Glutamatergic neuron (in vitro differentiated cells): ENCODE data around the gene RNF5. TPM values are rescaled to one million over a fixed set of nuclear protein-coding genes. Genes with fewer than 3 reads are reported as not detected.

Experiments used
- DNase-seq: peaks from one replicate; pipeline ENCODE4 v3.0.0; 2022
- H3K27ac Mint-ChIP-seq: one replicate; pipeline ENCODE4 v1.8.0; 2020; ENCODE audit warnings: mild to moderate bottlenecking, mixed read lengths, inconsistent platforms; ENCODE audit not compliant: unreplicated experiment
- H3K27me3 Mint-ChIP-seq: one replicate; pipeline ENCODE4 v1.8.0; 2020; ENCODE audit warnings: mild to moderate bottlenecking, moderate library complexity, mixed read lengths, inconsistent platforms; ENCODE audit not compliant: unreplicated experiment
- H3K36me3 Mint-ChIP-seq: one replicate; pipeline ENCODE4 v1.8.0; 2020; ENCODE audit warnings: mild to moderate bottlenecking, mixed read lengths, inconsistent platforms; ENCODE audit not compliant: unreplicated experiment
- H3K4me1 Mint-ChIP-seq: one replicate; pipeline ENCODE4 v1.8.0; 2020; ENCODE audit warnings: mild to moderate bottlenecking, low read depth, mixed read lengths, inconsistent platforms; ENCODE audit not compliant: unreplicated experiment
- H3K4me3 Mint-ChIP-seq: one replicate; pipeline ENCODE4 v1.8.0; 2020; ENCODE audit warnings: mild to moderate bottlenecking, mixed read lengths, inconsistent platforms; ENCODE audit not compliant: unreplicated experiment
- H3K9me3 Mint-ChIP-seq: one replicate; pipeline ENCODE4 v1.8.0; 2020; ENCODE audit warnings: mild to moderate bottlenecking, moderate library complexity, mixed read lengths, inconsistent platforms; ENCODE audit not compliant: unreplicated experiment
- CTCF ChIP-seq: fragments of 200-600 bp; sonication (generic); IDR thresholded peaks from one replicate; pipeline ENCODE4 v1.5.0; 2021; ENCODE audit not compliant: partially characterized antibody, unreplicated experiment
- total RNA-seq: library from RNA; stranded (reverse); fragmentation: NEBNext Ultra II Directional; extraction: Animal tissue kit (Norgen Biotek cat#: 25700); gene quantifications from one replicate; pipeline ENCODE4 v1.2.1, GENCODE V29; 2021; ENCODE audit not compliant: unreplicated experiment

The RNF5 gene
- total RNA-seq, 1 donor from 2014 or later, result 103 TPM

GRCh38 chr6:32176476-32177182 lies 1.6 kb upstream of the RNF5 start:
- peaks cover 5% of the 10 kb centered on the region for H3K36me3 Mint-ChIP-seq
- peaks cover 20% of the 10 kb centered on the region for H3K27me3 Mint-ChIP-seq
- H3K4me1 Mint-ChIP-seq, result peaks cover 40% of the 10 kb centered on the region
- no peak for DNase-seq
- H3K4me3 Mint-ChIP-seq, result peak overlapping the region; percentile 94
- H3K9me3 Mint-ChIP-seq, result peaks cover 22% of the 10 kb centered on the region
- H3K27ac Mint-ChIP-seq, result peak overlapping the region; percentile 97
- no peak for TF ChIP-seq CTCF

- H3K36me3 Mint-ChIP-seq, result peaks cover 5% of the 10 kb centered on the region
- H3K9me3 Mint-ChIP-seq, result peaks cover 22% of the 10 kb centered on the region
- peak overlapping the region; percentile 94 for H3K4me3 Mint-ChIP-seq
- no peak for DNase-seq
- peaks cover 40% of the 10 kb centered on the region for H3K4me1 Mint-ChIP-seq
- no peak for TF ChIP-seq CTCF
- peak overlapping the region; percentile 97 for H3K27ac Mint-ChIP-seq
- peaks cover 20% of the 10 kb centered on the region for H3K27me3 Mint-ChIP-seq
Measured at GRCh38 chr6:32177183-32177787, 920 bp upstream of the RNF5 start.

GRCh38 chr6:32178547-32179440 lies 589 bp downstream of the RNF5 start:
- Mint-ChIP-seq H3K27me3 (peaks cover 20% of the 10 kb centered on the region), H3K4me1 (peaks cover 40% of the 10 kb centered on the region), H3K4me3 (peak overlapping the region; percentile 94), H3K36me3 (peaks cover 5% of the 10 kb centered on the region), H3K27ac (peak overlapping the region; percentile 97), H3K9me3 (peaks cover 22% of the 10 kb centered on the region)
- TF ChIP-seq CTCF, result no peak
- DNase-seq, result peak; percentile 49

- peak overlapping the region; percentile 94 for H3K4me3 Mint-ChIP-seq
- no peak for DNase-seq
- peaks cover 20% of the 10 kb centered on the region for H3K27me3 Mint-ChIP-seq
- TF ChIP-seq CTCF, result no peak
- peaks cover 19% of the 10 kb centered on the region for H3K9me3 Mint-ChIP-seq
- H3K36me3 Mint-ChIP-seq, result peaks cover 5% of the 10 kb centered on the region
- H3K27ac Mint-ChIP-seq, result no peak overlapping the region
- peaks cover 33% of the 10 kb centered on the region for H3K4me1 Mint-ChIP-seq
Measured at GRCh38 chr6:32179766-32180405, 1.7 kb downstream of the RNF5 start.
